SK-N-SH treated with all-trans-retinoic acid at 6 μM for 48 hours (cell line): ENCODE measurements around the gene P2RY14.

ENCODE experiments used
- ATAC-seq: fragments of 200-7000 bp; cut with Tn5 transposase; 3 replicates; pipeline ENCODE4 v1.9.1; 2020; ENCODE audit warnings: mild to moderate bottlenecking, moderate library complexity
- CSDC2 ChIP-seq: fragments of 250-450 bp; sonication (Bioruptor Pico); IDR thresholded peaks from 2 replicates; pipeline ENCODE4 v1.5.0; 2020; ENCODE audit warnings: mild to moderate bottlenecking, moderate library complexity
- ESRRG ChIP-seq: fragments of 250-450 bp; sonication (Bioruptor Pico); IDR thresholded peaks from 2 replicates; pipeline ENCODE4 v1.6.1; 2021; ENCODE audit warnings: mild to moderate bottlenecking
- GLIS3 ChIP-seq: fragments of 250-450 bp; sonication (Bioruptor Pico); IDR thresholded peaks from 2 replicates; pipeline ENCODE4 v1.5.0; 2020; ENCODE audit warnings: mild to moderate bottlenecking, moderate library complexity
- ISL1 ChIP-seq: fragments of 250-450 bp; sonication (Bioruptor Pico); IDR thresholded peaks from 2 replicates; pipeline ENCODE4 v2.1.2; 2022; ENCODE audit warnings: mild to moderate bottlenecking, moderate library complexity
- PPARA ChIP-seq: fragments of 250-450 bp; sonication (Bioruptor Pico); IDR thresholded peaks from 2 replicates; pipeline ENCODE4 v1.5.0; 2020; ENCODE audit warnings: mild to moderate bottlenecking, borderline replicate concordance
- RARB ChIP-seq: fragments of 250-450 bp; sonication (Bioruptor Pico); IDR thresholded peaks from 2 replicates; pipeline ENCODE4 v1.8.0; 2021; ENCODE audit warnings: mild to moderate bottlenecking, moderate library complexity
- SNAI2 ChIP-seq: fragments of 250-450 bp; sonication (Bioruptor Pico); IDR thresholded peaks from 2 replicates; pipeline ENCODE4 v1.5.0; 2020; ENCODE audit warnings: mild to moderate bottlenecking, moderate library complexity
- TCF4 ChIP-seq: fragments of 250-450 bp; sonication (Bioruptor Pico); IDR thresholded peaks from 2 replicates; pipeline ENCODE4 v1.8.0; 2021; ENCODE audit warnings: mild to moderate bottlenecking, moderate library complexity, borderline replicate concordance
- TOX ChIP-seq: fragments of 250-450 bp; sonication (Bioruptor Pico); IDR thresholded peaks from 2 replicates; pipeline ENCODE4 v1.8.0; 2021; ENCODE audit warnings: mild to moderate bottlenecking, moderate library complexity, borderline replicate concordance
- ZC3H10 ChIP-seq: fragments of 250-450 bp; sonication (Bioruptor Pico); IDR thresholded peaks from 2 replicates; pipeline ENCODE4 v1.5.1; 2021; ENCODE audit warnings: mild to moderate bottlenecking, moderate library complexity
- ZFP3 ChIP-seq: fragments of 250-450 bp; sonication (Bioruptor Pico); IDR thresholded peaks from 2 replicates; pipeline ENCODE4 v1.5.0; 2020; ENCODE audit warnings: mild to moderate bottlenecking, moderate library complexity
- ZFP30 ChIP-seq: fragments of 450-650 bp; formaldehyde crosslinking; IDR thresholded peaks from 2 replicates; pipeline ENCODE4 v1.5.0; 2022; ENCODE audit warnings: mild to moderate bottlenecking, moderate library complexity
- ZNF565 ChIP-seq: fragments of 450-650 bp; formaldehyde crosslinking; conservative IDR thresholded peaks from 2 replicates; pipeline ENCODE4 v1.5.0; 2020; ENCODE audit warnings: low read depth, mild to moderate bottlenecking, moderate library complexity
- ZNF70 ChIP-seq: fragments of 450-650 bp; formaldehyde crosslinking; IDR thresholded peaks from 2 replicates; pipeline ENCODE4 v1.5.0; 2020; ENCODE audit warnings: mild to moderate bottlenecking, moderate library complexity
- ZNF8 ChIP-seq: fragments of 450-650 bp; formaldehyde crosslinking; IDR thresholded peaks from 2 replicates; pipeline ENCODE4 v1.5.0; 2020; ENCODE audit warnings: mild to moderate bottlenecking, moderate library complexity
- TF ChIP-seq, protein P1 (sequence below): fragments of 250-450 bp; sonication (Bioruptor Pico); IDR thresholded peaks from 2 replicates; pipeline ENCODE4 v1.8.0; 2020; ENCODE audit warnings: mild to moderate bottlenecking, moderate library complexity, borderline replicate concordance
- TF ChIP-seq, protein P2 (sequence below): fragments of 250-450 bp; sonication (Bioruptor Pico); IDR thresholded peaks from 2 replicates; pipeline ENCODE4 v1.8.0; 2021; ENCODE audit warnings: low read depth, mild to moderate bottlenecking, moderate library complexity, borderline replicate concordance
- TF ChIP-seq, protein P3 (sequence below): fragments of 250-450 bp; sonication (Bioruptor Pico); IDR thresholded peaks from 2 replicates; pipeline ENCODE4 v1.5.1; 2020; ENCODE audit warnings: low read depth, mild to moderate bottlenecking, moderate library complexity
- TF ChIP-seq, protein P4 (sequence below): fragments of 250-450 bp; sonication (Bioruptor Pico); IDR thresholded peaks from 2 replicates; pipeline ENCODE4 v1.5.0; 2020; ENCODE audit warnings: mild to moderate bottlenecking, moderate library complexity

P2RY14 gene

DNA sequence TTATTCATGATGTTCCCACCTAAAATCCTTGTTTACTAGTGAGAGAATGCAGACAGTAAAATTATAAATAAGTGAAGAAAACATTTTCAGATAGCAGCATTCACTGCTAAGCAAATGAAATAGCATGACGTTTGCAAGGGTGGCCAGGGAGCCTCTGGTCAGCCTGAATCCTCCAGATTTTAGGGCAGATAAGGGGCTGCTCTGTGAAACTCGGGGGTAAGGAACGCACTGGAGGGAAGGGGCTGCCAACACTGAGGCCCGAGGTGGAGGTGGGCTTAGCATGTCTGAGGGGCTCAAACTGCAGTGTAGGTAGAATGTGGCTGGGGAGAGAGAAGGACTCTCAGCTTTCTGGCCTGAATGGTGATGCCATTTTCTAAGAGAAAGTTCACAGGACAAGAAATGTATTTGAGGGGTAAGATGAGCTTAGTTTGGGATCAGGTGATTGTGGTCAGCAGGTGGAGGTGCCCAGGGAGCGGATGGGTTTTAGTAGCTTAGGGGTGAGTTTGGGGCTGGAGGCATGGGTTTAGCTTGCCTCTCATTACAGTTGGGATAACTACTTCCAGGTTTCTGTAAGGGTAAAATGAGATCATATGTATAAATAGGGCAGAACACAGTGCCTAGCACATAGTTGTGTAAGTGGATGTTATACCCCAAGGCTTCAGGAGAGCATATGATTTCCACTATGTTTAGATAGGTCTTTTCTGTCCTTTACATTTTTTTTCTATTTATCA is 95.8 kb downstream of the P2RY14 start (continued):
- TF ChIP-seq, protein P1, sequence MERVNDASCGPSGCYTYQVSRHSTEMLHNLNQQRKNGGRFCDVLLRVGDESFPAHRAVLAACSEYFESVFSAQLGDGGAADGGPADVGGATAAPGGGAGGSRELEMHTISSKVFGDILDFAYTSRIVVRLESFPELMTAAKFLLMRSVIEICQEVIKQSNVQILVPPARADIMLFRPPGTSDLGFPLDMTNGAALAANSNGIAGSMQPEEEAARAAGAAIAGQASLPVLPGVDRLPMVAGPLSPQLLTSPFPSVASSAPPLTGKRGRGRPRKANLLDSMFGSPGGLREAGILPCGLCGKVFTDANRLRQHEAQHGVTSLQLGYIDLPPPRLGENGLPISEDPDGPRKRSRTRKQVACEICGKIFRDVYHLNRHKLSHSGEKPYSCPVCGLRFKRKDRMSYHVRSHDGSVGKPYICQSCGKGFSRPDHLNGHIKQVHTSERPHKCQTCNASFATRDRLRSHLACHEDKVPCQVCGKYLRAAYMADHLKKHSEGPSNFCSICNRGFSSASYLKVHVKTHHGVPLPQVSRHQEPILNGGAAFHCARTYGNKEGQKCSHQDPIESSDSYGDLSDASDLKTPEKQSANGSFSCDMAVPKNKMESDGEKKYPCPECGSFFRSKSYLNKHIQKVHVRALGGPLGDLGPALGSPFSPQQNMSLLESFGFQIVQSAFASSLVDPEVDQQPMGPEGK (CRISPR knock-in tag) = no peak
- TF ChIP-seq TCF4 (CRISPR knock-in tag) (no peak), ZNF70 (CRISPR knock-in tag) (no peak), ZFP3 (CRISPR knock-in tag) (no peak)
- TF ChIP-seq, protein P2, sequence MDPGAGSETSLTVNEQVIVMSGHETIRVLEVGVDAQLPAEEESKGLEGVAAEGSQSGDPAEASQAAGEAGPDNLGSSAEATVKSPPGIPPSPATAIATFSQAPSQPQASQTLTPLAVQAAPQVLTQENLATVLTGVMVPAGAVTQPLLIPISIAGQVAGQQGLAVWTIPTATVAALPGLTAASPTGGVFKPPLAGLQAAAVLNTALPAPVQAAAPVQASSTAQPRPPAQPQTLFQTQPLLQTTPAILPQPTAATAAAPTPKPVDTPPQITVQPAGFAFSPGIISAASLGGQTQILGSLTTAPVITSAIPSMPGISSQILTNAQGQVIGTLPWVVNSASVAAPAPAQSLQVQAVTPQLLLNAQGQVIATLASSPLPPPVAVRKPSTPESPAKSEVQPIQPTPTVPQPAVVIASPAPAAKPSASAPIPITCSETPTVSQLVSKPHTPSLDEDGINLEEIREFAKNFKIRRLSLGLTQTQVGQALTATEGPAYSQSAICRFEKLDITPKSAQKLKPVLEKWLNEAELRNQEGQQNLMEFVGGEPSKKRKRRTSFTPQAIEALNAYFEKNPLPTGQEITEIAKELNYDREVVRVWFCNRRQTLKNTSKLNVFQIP (CRISPR knock-in tag) = no peak
- TF ChIP-seq, all 23 proteins: peak for 0

DNA sequence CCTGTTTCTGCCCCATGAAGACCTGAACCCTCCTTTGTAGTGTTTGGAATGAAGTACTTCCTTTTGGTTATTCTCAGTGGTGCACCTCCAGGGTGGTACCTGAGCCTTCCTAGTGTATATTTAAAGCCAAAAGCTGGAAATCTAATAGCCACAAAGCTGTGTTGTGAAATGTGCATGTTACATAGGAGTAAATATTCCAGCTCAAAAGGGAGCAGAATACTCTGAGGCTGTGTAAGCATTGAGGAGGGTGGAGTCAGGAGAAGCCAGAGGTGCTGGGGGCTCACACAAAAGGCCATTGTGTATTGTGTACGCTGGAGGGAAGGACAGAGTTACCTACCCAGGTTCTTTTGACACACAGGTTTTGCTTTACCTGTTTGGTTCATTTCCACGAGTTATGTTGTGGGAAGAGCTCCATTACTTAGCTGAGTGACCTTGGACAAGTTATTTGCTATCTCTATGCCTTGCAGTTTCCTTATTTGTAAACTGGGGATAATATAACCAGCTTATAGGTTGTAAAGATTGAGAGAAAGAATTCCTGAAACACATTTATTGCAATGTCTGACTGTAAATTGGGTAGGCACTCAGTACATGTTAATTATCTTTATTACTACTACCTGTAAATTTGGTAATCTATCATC is 100.0 kb downstream of the P2RY14 start:
- TF ChIP-seq ZNF8 (no peak), ZFP3 (CRISPR knock-in tag) (no peak), TCF4 (CRISPR knock-in tag) (no peak), TOX (CRISPR knock-in tag) (no peak), ZNF70 (CRISPR knock-in tag) (no peak), ZC3H10 (CRISPR knock-in tag) (no peak), ZNF565 (CRISPR knock-in tag) (no peak), ESRRG (CRISPR knock-in tag) (no peak)
- TF ChIP-seq, protein P2 (CRISPR knock-in tag) = no peak
- TF ChIP-seq, protein P1 (CRISPR knock-in tag) = no peak
- TF ChIP-seq, protein P3, sequence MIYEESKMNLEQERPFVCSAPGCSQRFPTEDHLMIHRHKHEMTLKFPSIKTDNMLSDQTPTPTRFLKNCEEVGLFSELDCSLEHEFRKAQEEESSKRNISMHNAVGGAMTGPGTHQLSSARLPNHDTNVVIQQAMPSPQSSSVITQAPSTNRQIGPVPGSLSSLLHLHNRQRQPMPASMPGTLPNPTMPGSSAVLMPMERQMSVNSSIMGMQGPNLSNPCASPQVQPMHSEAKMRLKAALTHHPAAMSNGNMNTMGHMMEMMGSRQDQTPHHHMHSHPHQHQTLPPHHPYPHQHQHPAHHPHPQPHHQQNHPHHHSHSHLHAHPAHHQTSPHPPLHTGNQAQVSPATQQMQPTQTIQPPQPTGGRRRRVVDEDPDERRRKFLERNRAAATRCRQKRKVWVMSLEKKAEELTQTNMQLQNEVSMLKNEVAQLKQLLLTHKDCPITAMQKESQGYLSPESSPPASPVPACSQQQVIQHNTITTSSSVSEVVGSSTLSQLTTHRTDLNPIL (CRISPR knock-in tag) = no peak
- TF ChIP-seq, all 23 proteins: peak for 0
- ATAC-seq = no peak

DNA sequence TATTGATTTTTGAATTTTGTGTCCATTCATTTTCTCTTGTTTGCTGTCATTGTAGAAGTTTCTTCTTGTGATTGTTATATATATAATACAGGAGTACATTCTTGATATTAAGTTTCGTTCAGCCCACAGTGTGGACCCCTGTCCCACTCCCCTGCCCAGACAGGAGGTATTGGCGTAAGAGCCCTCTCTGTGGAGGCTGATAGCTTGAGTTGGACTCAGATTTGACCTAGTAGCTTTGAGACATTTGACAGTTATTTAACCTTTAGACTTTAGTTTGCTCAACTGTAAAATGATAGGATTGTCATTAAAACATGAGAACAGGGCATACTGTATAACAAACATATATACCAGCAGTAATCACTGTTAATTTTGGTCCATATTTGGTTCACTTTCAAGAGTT is 102.4 kb downstream of the P2RY14 start:
- ATAC-seq = no peak
- no peak for TF ChIP-seq SNAI2 (CRISPR knock-in tag)
- no peak for TF ChIP-seq CSDC2
- no peak for TF ChIP-seq PPARA (CRISPR knock-in tag)
- TF ChIP-seq GLIS3 = no peak
- no peak for TF ChIP-seq ESRRG (CRISPR knock-in tag)
- no peak for TF ChIP-seq ISL1 (CRISPR knock-in tag)
- no peak for TF ChIP-seq ZFP30 (CRISPR knock-in tag)
- no peak for TF ChIP-seq RARB
- TF ChIP-seq, protein P4, sequence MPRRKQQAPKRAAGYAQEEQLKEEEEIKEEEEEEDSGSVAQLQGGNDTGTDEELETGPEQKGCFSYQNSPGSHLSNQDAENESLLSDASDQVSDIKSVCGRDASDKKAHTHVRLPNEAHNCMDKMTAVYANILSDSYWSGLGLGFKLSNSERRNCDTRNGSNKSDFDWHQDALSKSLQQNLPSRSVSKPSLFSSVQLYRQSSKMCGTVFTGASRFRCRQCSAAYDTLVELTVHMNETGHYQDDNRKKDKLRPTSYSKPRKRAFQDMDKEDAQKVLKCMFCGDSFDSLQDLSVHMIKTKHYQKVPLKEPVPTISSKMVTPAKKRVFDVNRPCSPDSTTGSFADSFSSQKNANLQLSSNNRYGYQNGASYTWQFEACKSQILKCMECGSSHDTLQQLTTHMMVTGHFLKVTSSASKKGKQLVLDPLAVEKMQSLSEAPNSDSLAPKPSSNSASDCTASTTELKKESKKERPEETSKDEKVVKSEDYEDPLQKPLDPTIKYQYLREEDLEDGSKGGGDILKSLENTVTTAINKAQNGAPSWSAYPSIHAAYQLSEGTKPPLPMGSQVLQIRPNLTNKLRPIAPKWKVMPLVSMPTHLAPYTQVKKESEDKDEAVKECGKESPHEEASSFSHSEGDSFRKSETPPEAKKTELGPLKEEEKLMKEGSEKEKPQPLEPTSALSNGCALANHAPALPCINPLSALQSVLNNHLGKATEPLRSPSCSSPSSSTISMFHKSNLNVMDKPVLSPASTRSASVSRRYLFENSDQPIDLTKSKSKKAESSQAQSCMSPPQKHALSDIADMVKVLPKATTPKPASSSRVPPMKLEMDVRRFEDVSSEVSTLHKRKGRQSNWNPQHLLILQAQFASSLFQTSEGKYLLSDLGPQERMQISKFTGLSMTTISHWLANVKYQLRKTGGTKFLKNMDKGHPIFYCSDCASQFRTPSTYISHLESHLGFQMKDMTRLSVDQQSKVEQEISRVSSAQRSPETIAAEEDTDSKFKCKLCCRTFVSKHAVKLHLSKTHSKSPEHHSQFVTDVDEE = no peak
- TF ChIP-seq, all 23 proteins: peak for 0
